GM10266 (cell line): ENCODE measurements around the gene APOC1.
"Not testable (repeated sequence)": the region's sequence is repeated elsewhere in the genome, so short reads cannot be mapped to it uniquely, and the experiment has no call there.

ENCODE experiments used
- DNase-seq: peaks from one replicate; pipeline ENCODE4 v3.0.0; 2012; ENCODE audit errors: extremely low spot score
- TF ChIP-seq, protein P1 (sequence below): IDR thresholded peaks from 2 replicates; pipeline ENCODE4 v1.5.1; 2012; ENCODE audit warnings: mild to moderate bottlenecking, low read depth; ENCODE audit not compliant: control insufficient read depth, insufficient read depth; ENCODE audit errors: missing control alignments

The APOC1 gene

DNA sequence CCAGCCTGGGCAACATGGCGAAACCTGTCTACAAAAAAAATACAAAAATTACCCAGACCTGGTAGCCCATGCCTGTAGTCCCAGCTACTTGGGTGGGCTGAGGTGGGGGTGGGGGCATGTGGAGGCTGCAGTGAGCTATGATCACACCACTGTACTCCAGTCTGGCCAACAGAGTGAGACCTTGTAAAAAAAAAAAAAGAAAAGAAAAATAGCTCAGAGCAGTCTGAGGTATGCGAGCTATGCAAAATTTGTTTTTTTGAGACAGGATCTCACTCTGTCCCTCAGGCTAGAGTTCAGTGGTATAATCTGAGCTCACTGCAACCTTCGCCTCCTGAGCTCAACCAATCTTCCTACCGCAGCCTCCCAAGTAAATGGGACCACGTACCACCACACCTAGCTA, 30.5 kb upstream of the APOC1 start:
- no peak for DNase-seq
- TF ChIP-seq, protein P1, sequence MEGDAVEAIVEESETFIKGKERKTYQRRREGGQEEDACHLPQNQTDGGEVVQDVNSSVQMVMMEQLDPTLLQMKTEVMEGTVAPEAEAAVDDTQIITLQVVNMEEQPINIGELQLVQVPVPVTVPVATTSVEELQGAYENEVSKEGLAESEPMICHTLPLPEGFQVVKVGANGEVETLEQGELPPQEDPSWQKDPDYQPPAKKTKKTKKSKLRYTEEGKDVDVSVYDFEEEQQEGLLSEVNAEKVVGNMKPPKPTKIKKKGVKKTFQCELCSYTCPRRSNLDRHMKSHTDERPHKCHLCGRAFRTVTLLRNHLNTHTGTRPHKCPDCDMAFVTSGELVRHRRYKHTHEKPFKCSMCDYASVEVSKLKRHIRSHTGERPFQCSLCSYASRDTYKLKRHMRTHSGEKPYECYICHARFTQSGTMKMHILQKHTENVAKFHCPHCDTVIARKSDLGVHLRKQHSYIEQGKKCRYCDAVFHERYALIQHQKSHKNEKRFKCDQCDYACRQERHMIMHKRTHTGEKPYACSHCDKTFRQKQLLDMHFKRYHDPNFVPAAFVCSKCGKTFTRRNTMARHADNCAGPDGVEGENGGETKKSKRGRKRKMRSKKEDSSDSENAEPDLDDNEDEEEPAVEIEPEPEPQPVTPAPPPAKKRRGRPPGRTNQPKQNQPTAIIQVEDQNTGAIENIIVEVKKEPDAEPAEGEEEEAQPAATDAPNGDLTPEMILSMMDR: no peak

DNA sequence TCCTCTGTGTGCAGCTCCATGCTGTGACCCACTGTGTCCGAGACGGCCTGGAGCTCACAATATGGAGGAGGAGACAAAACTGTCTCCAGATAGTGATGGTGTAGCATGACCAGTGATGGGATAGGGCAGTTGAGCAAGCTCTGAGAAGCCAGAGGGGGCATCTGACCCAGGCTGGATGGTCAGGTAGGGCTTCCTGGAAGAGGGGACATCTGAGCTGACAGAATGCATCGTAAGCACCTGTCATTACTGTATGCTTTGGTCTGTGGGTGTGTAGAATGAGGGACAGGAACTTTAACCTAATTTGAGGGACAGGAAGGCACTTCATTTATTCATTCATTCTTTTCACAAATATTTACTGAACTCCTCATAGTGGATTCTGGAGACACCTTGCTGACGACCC, 29.8 kb upstream of the APOC1 start:
- no peak for DNase-seq
- TF ChIP-seq, protein P1: no peak

DNA sequence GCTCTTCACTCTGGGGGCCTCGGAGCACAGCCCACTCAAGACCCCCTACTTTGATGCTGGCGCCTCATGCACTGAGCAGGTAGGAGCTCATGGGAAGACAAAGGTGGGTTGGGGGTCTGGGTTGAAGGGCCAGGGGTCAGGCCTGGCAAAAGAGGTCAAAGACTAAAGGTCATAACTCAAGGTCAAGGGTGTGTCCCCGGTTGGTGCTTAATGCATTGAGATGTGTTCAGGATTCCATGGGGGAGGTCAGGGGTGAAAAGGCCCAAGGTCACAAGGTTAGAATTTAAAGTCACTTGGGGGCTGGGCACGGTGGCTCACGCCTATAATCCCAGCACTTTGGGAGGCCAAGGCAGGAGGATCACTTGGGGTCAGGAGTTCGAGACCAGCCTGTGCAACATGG, 28.3 kb upstream of the APOC1 start:
- DNase-seq: no peak
- TF ChIP-seq, protein P1: no peak

DNA sequence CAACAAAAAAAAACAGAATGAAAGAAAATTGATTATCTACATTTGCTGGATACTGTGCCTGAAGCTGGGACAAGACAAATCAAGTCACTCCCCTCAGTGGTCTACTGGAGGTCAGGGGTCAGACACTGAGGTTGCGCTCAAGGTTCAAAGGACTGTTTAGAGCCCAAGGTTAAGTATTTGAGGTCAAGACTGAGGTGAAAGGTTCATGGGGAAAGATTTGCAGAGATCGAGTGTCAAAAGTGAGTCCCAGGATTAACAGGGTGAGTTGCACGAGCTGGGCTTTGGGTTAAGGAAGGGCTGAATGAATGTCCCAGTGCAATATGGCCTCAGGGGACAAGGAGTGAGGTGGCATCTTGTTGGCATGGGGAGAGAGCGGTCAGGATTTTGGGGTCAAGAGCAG, 26.8 kb upstream of the APOC1 start:
- TF ChIP-seq, protein P1: no peak

DNA sequence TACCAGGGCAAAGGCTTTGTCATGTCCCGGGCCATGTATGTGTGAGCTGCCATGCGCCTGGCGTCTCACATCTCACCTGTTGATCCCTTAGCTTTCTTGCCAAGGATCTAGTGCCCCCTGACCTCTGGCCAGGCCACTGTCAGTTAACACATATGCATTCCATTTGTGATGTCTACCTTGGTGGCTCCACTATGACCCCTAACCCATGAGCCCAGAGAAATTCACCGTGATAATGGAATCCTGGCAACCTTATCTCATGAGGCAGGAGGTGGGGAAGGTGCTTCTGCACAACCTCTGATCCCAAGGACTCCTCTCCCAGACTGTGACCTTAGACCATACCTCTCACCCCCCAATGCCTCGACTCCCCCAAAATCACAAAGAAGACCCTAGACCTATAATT, 26.1 kb upstream of the APOC1 start:
- DNase-seq: not testable (repeated sequence)

More for the DNA sequence above, 26.8 kb upstream of the APOC1 start:
- no peak for DNase-seq

DNA sequence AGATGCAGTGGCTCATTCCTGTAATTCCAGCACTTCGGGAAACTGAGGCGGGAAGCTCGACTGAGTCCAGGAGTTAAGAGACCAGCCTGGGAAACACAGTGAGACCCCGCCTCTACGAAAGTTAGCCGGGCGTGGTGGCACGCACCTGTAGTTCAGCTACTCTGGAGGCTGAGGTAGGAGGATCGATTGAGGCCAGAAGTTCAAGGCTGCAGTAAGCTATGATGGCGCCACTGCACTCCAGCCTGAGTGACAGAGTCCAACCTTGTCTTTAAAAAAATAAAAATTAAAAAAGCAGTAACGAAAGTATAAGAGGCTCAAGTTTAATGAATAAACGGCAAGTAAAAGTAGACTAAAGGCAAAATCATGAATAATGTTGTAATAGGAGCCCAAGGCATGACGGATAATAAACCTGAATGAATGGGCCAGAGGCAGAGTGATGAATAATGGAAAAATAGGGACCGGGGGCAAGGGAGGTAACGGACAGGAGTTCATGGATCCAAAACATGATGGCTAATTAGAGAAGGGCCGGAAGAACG, 24.5 kb upstream of the APOC1 start:
- DNase-seq: no peak
- TF ChIP-seq, protein P1: no peak

DNA sequence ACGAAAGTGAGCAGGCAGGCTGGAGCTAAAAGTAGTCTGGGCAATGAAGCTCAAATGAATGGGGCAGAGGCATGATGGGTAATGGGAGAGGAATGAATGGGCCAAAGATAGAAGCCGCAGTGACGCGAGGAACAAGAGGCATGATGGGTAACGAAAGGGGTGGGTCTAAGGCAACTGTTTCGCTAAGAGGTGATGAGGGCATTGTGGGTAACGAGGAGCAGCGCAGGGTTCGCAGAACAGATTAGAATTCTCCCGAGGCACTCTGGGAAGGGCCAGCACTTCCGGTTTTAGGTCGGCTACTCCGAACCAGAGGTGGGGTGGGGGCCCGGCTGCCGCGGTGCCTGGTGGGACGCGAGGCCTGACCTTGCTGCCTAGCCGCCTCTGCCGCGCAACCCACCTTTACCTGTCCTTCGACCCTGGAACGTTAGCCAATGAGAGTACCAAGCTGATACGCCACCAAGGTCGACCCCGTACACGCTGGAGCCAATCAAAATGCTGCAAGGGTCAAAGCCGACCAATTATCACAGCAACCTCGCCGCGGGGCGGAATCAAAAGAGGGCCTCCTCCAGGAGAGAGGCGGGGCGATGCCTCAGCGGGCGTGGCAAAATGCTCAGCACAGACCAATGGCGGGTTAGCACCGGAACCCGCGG, 23.9 kb upstream of the APOC1 start:
- TF ChIP-seq, protein P1: no peak
- DNase-seq: peak; percentile 93
